A673 (cell line): ENCODE results near the gene COMTD1. TPM values are rescaled to one million over a fixed set of nuclear protein-coding genes. Genes with fewer than 3 reads are reported as not detected.

ENCODE experiments used
- BruUV-seq: library from RNA; stranded (reverse); fragments of 400-500 nt; replicated peaks from 2 replicates; lab custom pipeline; 2021; lab: Mats Ljungman, UMichigan
- CTCF ChIA-PET: fragments of 300-600 bp; sonication (Branson Sonifier 250); formaldehyde crosslinking; loops from one replicate; lab custom pipeline; 2022; ENCODE audit warnings: antibody characterized with exemption; lab: Charles Lee
- POLR2A ChIA-PET: fragments of 300-600 bp; sonication (Branson Sonifier 250); formaldehyde crosslinking; loops from one replicate; lab custom pipeline; 2022; ENCODE audit warnings: antibody characterized with exemption; ENCODE audit not compliant: low non-redundant PET; lab: Charles Lee
- DNase-seq: peaks from one replicate; pipeline ENCODE4 v3.0.0-alpha.2; 2015; ENCODE audit warnings: low spot score
- H3K27ac ChIP-seq: fragments of 200-600 bp; sonication (generic); 2 replicates; pipeline ENCODE4 v1.5.1; 2016; ENCODE audit warnings: mixed run types, low read depth, mild to moderate bottlenecking, mixed read lengths, antibody characterized with exemption, low read length; ENCODE audit not compliant: poor library complexity, severe bottlenecking
- H3K27me3 ChIP-seq: fragments of 200-600 bp; sonication (generic); replicated peaks from 2 replicates; pipeline ENCODE4 v1.6.1; 2017; ENCODE audit warnings: mixed run types, low read depth, mild to moderate bottlenecking, mixed read lengths, antibody characterized with exemption, low read length; ENCODE audit not compliant: insufficient read depth, poor library complexity
- H3K36me3 ChIP-seq: fragments of 200-600 bp; sonication (generic); 2 replicates; pipeline ENCODE4 v1.6.1; 2016; ENCODE audit warnings: mixed run types, mild to moderate bottlenecking, mixed read lengths, antibody characterized with exemption, low read length; ENCODE audit not compliant: insufficient read depth, poor library complexity, severe bottlenecking
- H3K4me1 ChIP-seq: fragments of 200-600 bp; sonication (generic); 2 replicates; pipeline ENCODE4 v1.6.1; 2017; ENCODE audit warnings: mixed run types, mild to moderate bottlenecking, mixed read lengths, antibody characterized with exemption, low read length; ENCODE audit not compliant: insufficient read depth, poor library complexity, severe bottlenecking
- H3K4me3 ChIP-seq: fragments of 200-600 bp; sonication (generic); 2 replicates; pipeline ENCODE4 v1.5.1; 2016; ENCODE audit warnings: low read depth, mixed run types, mild to moderate bottlenecking, mixed read lengths, low read length; ENCODE audit not compliant: poor library complexity, severe bottlenecking
- H3K9me3 ChIP-seq: fragments of 200-600 bp; sonication (generic); 2 replicates; pipeline ENCODE4 v1.6.1; 2016; ENCODE audit warnings: mixed run types, low read depth, mild to moderate bottlenecking, mixed read lengths, antibody characterized with exemption, low read length; ENCODE audit not compliant: poor library complexity, severe bottlenecking
- EZH2 ChIP-seq: fragments of 200-600 bp; sonication (generic); IDR thresholded peaks from 2 replicates; pipeline ENCODE4 v1.6.1; 2017; ENCODE audit warnings: borderline replicate concordance, low read depth, mild to moderate bottlenecking, mixed read lengths, antibody characterized with exemption, low read length; ENCODE audit not compliant: poor library complexity, severe bottlenecking
- intact Hi-C: fragments of 100-400 bp; cut with micrococcal nuclease; formaldehyde crosslinking; loops from one replicate; pipeline ENCODE4 v1.10.0; 2022; ENCODE audit not compliant: unreplicated experiment
- total RNA-seq: library from RNA; stranded (reverse); gene quantifications from 2 replicates; pipeline ENCODE4 v1.2.3, GENCODE V29; 2021
- TF ChIP-seq, protein P1 (sequence below): fragments of 300-800, 200-600 bp; sonication (generic); conservative IDR thresholded peaks from 2 replicates; pipeline ENCODE4 v1.5.1; 2017; ENCODE audit warnings: low read depth, mild to moderate bottlenecking, antibody characterized with exemption, low read length, moderate library complexity, mixed read lengths

The COMTD1 gene
- total RNA-seq, 1 experiment from 2014 or later = 3.4 TPM

DNA sequence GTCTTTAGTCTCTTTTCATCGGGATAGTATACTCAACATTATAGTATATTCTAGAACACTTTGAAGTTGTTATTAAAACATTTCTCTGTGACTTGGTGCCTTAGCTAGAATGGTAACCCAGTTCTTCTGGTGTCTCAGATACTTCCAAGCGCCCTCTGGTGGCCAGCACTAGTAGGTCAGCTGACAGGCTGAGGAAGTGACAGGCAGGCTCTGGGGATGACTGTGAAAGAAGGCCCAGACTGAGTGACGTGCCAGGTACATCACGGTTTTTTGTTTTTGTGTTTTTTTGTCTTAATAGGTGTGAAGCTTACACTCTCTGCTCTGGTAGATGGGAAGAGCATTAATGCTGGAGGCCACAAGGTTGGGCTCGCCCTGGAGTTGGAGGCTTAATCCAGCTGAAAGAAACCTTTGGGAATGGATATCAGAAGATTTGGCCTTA lies 5.1 kb downstream of the COMTD1 start:
- Histone ChIP-seq H3K27me3 (no peaks in the 10 kb centered on the region), H3K4me3 (no peak overlapping the region), H3K4me1 (peaks cover 6% of the 10 kb centered on the region), H3K9me3 (no peaks in the 10 kb centered on the region), H3K27ac (no peak overlapping the region), H3K36me3 (peaks cover 58% of the 10 kb centered on the region)
- no peak for TF ChIP-seq EZH2
- TF ChIP-seq, protein P1, sequence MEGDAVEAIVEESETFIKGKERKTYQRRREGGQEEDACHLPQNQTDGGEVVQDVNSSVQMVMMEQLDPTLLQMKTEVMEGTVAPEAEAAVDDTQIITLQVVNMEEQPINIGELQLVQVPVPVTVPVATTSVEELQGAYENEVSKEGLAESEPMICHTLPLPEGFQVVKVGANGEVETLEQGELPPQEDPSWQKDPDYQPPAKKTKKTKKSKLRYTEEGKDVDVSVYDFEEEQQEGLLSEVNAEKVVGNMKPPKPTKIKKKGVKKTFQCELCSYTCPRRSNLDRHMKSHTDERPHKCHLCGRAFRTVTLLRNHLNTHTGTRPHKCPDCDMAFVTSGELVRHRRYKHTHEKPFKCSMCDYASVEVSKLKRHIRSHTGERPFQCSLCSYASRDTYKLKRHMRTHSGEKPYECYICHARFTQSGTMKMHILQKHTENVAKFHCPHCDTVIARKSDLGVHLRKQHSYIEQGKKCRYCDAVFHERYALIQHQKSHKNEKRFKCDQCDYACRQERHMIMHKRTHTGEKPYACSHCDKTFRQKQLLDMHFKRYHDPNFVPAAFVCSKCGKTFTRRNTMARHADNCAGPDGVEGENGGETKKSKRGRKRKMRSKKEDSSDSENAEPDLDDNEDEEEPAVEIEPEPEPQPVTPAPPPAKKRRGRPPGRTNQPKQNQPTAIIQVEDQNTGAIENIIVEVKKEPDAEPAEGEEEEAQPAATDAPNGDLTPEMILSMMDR = peak; percentile 97
- BruUV-seq = no TSS peak
- ChIA-PET CTCF (interaction anchor here (1.1 kb wide), 2 partner anchors 20 to 43 kb away, joined by 8 to 10 read pairs; partner anchors contain the start of gene VDAC2), POLR2A (no interaction called here)
- intact Hi-C loops = loop anchor here (5.0 to 10.0 kb wide), 4 partner anchors 116 to 1106 kb away; partner anchors contain the start of genes KAT6B and SAMD8
- peak; percentile 89 for DNase-seq

DNA sequence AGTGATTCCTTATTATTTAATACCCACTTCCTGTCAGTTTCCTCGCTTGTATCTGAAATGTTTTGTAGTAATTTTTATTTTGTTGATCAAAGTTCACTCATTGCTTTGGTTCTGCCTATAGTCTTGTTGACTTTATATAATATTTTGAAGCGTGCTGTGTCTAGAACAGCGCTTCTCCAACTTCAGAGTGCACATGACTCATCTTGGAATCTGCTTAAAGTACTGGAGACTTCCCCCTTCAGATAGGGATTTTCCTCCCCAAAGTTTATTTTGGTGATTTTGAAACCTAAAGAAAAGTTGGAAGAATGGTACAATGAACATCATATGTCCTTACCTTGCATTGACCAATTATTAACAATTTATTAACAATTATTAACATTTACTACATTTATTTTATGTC lies 5.8 kb downstream of the COMTD1 start:
- ChIA-PET CTCF (interaction anchor here (1.1 kb wide), 2 partner anchors 19 to 42 kb away, joined by 8 to 10 read pairs; partner anchors contain the start of gene VDAC2), POLR2A (no interaction called here)
- BruUV-seq = no TSS peak
- Histone ChIP-seq H3K4me3 (no peak overlapping the region), H3K27me3 (no peaks in the 10 kb centered on the region), H3K9me3 (no peaks in the 10 kb centered on the region), H3K36me3 (peaks cover 64% of the 10 kb centered on the region), H3K4me1 (peaks cover 2% of the 10 kb centered on the region), H3K27ac (no peak overlapping the region)
- intact Hi-C loops = loop anchor here (5.0 to 10.0 kb wide), 4 partner anchors 115 to 1105 kb away; partner anchors contain the start of genes KAT6B and SAMD8
- TF ChIP-seq EZH2 = no peak
- TF ChIP-seq, protein P1 = no peak
- no peak for DNase-seq

DNA sequence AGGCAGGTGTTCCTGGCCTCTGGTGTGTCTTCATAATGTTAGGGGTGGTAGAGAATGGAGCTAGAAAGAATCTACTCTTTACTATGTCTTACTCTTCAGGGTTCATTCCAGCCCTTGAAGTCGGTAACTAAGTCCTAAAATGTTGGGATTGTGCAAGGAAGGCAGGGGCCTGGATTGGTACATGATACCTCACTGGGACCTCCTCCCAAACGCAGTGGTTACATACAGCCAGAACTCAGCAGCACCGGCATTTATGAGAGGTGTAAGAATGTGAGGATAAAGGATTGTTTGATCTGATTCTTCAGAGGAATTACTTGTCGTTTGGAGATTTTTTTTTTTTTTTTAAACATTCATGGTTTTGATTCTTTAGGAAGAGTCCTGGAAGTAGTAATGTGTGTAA lies 6.9 kb downstream of the COMTD1 start:
- ChIA-PET POLR2A (no interaction called here), CTCF (no interaction called here)
- H3K27me3 ChIP-seq = no peaks in the 10 kb centered on the region
- no peak for DNase-seq
- no TSS peak for BruUV-seq
- peaks cover 75% of the 10 kb centered on the region for H3K36me3 ChIP-seq
- peak overlapping the region; percentile 14 for H3K27ac ChIP-seq
- no peaks in the 10 kb centered on the region for H3K4me1 ChIP-seq
- no peaks in the 10 kb centered on the region for H3K9me3 ChIP-seq
- H3K4me3 ChIP-seq = no peak overlapping the region
- intact Hi-C loops = no loop called here
- no peak for TF ChIP-seq EZH2
- TF ChIP-seq, protein P1 = no peak
